Heart right ventricle (tissue), 16 donors: ENCODE results near the gene ZNFX1. TPM values are rescaled to one million over a fixed set of nuclear protein-coding genes. Genes with fewer than 3 reads are reported as not detected.

Experiments used
- ATAC-seq, 8 donors: fragments of 200-7000 bp; cut with Tn5 transposase; one replicate each; pipeline ENCODE4 v1.9.1; 2020; ENCODE audit warnings: mild to moderate bottlenecking in 8 of 8, moderate library complexity in 8 of 8, moderate number of reproducible peaks in 1 of 8
- DNase-seq, 2 donors: peaks; one replicate each; pipeline ENCODE4 v3.0.0-alpha.2; 2020
- H3K27ac ChIP-seq, 10 donors: fragments of 200-600 bp; sonication (generic) in 2 of 10; one replicate each; pipeline versions ENCODE4 v1.5.0 to v1.8.0; 2020 to 2022; ENCODE audit warnings: mild to moderate bottlenecking in 3 of 10
- H3K27me3 ChIP-seq, 7 donors: fragments of 200-600 bp; one replicate each; pipeline ENCODE4 v1.8.0; 2021 to 2022; ENCODE audit warnings: mild to moderate bottlenecking in 2 of 7
- H3K36me3 ChIP-seq, 9 donors: fragments of 200-600 bp; sonication (generic) in 1 of 9; one replicate each; pipeline versions ENCODE4 v1.5.0 to v1.8.0; 2020 to 2022; ENCODE audit warnings: mild to moderate bottlenecking in 2 of 9
- H3K4me1 ChIP-seq, 9 donors: fragments of 200-600 bp; sonication (generic) in 1 of 9; one replicate each; pipeline versions ENCODE4 v1.5.0 to v1.8.0; 2020 to 2022; ENCODE audit warnings: mild to moderate bottlenecking in 4 of 9
- H3K4me3 ChIP-seq, 10 donors: fragments of 200-600 bp; sonication (generic) in 2 of 10; one replicate each; pipeline versions ENCODE4 v1.5.0 to v1.8.0; 2020 to 2022; ENCODE audit warnings: mild to moderate bottlenecking in 7 of 10, moderate library complexity in 2 of 10
- H3K9me3 ChIP-seq, 11 donors: fragments of 200-600 bp in 10 of 11; sonication (generic) in 2 of 11; one replicate each; pipeline versions ENCODE4 v1.5.0 to v1.8.0; 2013 to 2022; ENCODE audit warnings: mild to moderate bottlenecking in 2 of 11, control low read depth in 1 of 11, moderate library complexity in 1 of 11
- CTCF ChIP-seq, 9 donors: fragments of 200-600 bp; sonication (generic) in 2 of 9; IDR thresholded peaks; one replicate each; pipeline versions ENCODE4 v1.5.0 to v1.8.0; 2021 to 2022; ENCODE audit warnings: antibody characterized with exemption in 9 of 9, mild to moderate bottlenecking in 5 of 9, moderate library complexity in 1 of 9
- WGBS, 2 donors: extraction: QIAGEN DNeasy Blood & Tissue Kit; methylation state at CpG; one replicate each; pipeline ENCODE4 v1.1.7; 2013; ENCODE audit warnings: inconsistent platforms in 1 of 2; 5-methylcytosine and 5-hydroxymethylcytosine counted together
- intact Hi-C, 10 donors: fragments of 100-400 bp; cut with DNase I; formaldehyde crosslinking; loops; one replicate each; pipeline versions ENCODE4 v1.11.1 to v1.14.2; 2022
- long read RNA-seq, 3 donors: library from polyadenylated mRNA; unstranded; transcript quantifications; one replicate each; pipeline ENCODE4 v2.0.0, GENCODE V29; 2020 to 2021
- polyA plus RNA-seq, 2 donors: library from polyadenylated mRNA; stranded (reverse); fragments of 200-250 nt; gene quantifications; one replicate each; pipeline ENCODE4 v1.2.3, GENCODE V29; 2013
- total RNA-seq, 10 donors: library from RNA; stranded (reverse); fragmentation: NEBNext Ultra II Directional in 3 of 10; extraction: Animal tissue kit (Norgen Biotek cat#: 25700) in 3 of 10; gene quantifications; one replicate each; pipeline versions ENCODE4 v1.2.1 to v1.2.4, GENCODE V29; 2021 to 2023
- donor health status: Arrhythmogenic right ventricular cardiomyopathy.
- donor health status: ischemic (EF 13 %, LVEDD 7.1; RV severe dilation, severe dysfunction).
- donor health status: healthy with polysubstance abuse.
- donor health status: DM: no; HTN: yes; CAD: no.
- donor health status: DM: no; HTN: no; CAD: no.
- donor health status: ischemic (EF 25% LVEDD 6.9; RV normal size, moderate dysfunction).
- donor health status: ischemic (EF 25% LVEDD 5.7; RV mildly dilated, moderate dysfunction).
- donor health status: healthy.
- donor health status: DM: yes; HTN: yes; CAD: no.
- donor health status: Ischemic cardiomyopathy.
- donor health status: ischemic (EF 35%, LVEDD 5.7; RV mildly dilated, moderate dysfunction).
- donor health status: nonischemic (EF 11% LVEDD 7.7; RV severe dilation, severe dysfunction).
- donor health status: DM: yes; HTN: yes; CAD: no.
- donor health status: PGD.
- donor health status: ischemic (EF 29% LVEDD 5.4; RV normal size, mild dysfunction).
- donor health status: nonischemic (EF 23%, LVEDD 6.1; RV moderate dilation, normal function).

Gene ZNFX1
- total RNA-seq (10 to 100 TPM; 18.9 to 49.5 (median 24.8) TPM), polyA plus RNA-seq (1 to 10 TPM; 7.8 to 8.5 TPM)
- long read RNA-seq, donor 1, partial matches to known transcripts: 60 of 71 reads
- long read RNA-seq, donor 1, other reads (novel, unspliced or antisense): 11 of 71 reads
- long read RNA-seq, donor 2, full-length matches to known transcripts: 2 of 64 reads
- long read RNA-seq, donor 2, partial matches to known transcripts: 51 of 64 reads
- long read RNA-seq, donor 2, other reads (novel, unspliced or antisense): 11 of 64 reads
- long read RNA-seq, donor 3, full-length matches to known transcripts: 1 of 135 reads
- long read RNA-seq, donor 3, partial matches to known transcripts: 120 of 135 reads
- long read RNA-seq, donor 3, other reads (novel, unspliced or antisense): 14 of 135 reads

- H3K36me3 ChIP-seq: peaks cover 7 to 70% (median 59%) of the 10 kb centered on the region in 9 donors
- H3K4me1 ChIP-seq: peaks cover 2 to 78% (median 69%) of the 10 kb centered on the region in 9 donors
- peaks cover 0 to 39% (median 8%) of the 10 kb centered on the region in 11 donors for H3K9me3 ChIP-seq
- intact Hi-C loops: loop anchor here in 3 of 10 donors (1.0 to 5.0 kb wide), 2 partner anchors 90 to 91 kb away; partner anchors contain the start of gene STAU1 (in 3 of the 3)
- ATAC-seq (peak; percentile 92 to 98 (median 96)), DNase-seq (peak; percentile 99)
- H3K27ac ChIP-seq: peak within 1 kb of the TSS; percentile 87 to 99 (median 97)
- 0 to 1% methylated on average over 74 to 79 of the region's 80 CpGs for WGBS, 2 donors
- H3K4me3 ChIP-seq: peak within 1 kb of the TSS; percentile 70 to 92 (median 86)
- H3K27me3 ChIP-seq: no peaks in the 10 kb centered on the region
- peak in 3 of 9 donors; percentile 23 to 27 (median 23) for TF ChIP-seq CTCF (IDR thresholded peaks at IDR 0.05)
Observed at GRCh38 chr20:49278036-49278817, at the start of gene ZNFX1. Gene ZNFX1, minus strand, starts transcription at chr20:49278057. Its CDS starts 2,218 bp downstream, at chr20:49275839.

GRCh38 chr20:49326026-49326425 is 48.2 kb upstream of the ZNFX1 start:
- no peak for ATAC-seq
- peaks cover 0 to 60% (median 26%) of the 10 kb centered on the region in 7 donors for H3K27me3 ChIP-seq
- intact Hi-C loops: no loop called here
- TF ChIP-seq CTCF (IDR thresholded peaks at IDR 0.05): no peak
- peaks cover 0 to 12% (median 0%) of the 10 kb centered on the region in 9 donors for H3K4me1 ChIP-seq
- H3K36me3 ChIP-seq: no peaks in the 10 kb centered on the region
- WGBS, 2 donors: 45 to 48% methylated on average over 10 of the region's 10 CpGs
- H3K9me3 ChIP-seq: no peaks in the 10 kb centered on the region
- H3K4me3 ChIP-seq: no peak overlapping the region
- no peak overlapping the region for H3K27ac ChIP-seq
- DNase-seq: no peak

- H3K27me3 ChIP-seq: peaks cover 0 to 67% (median 41%) of the 10 kb centered on the region in 7 donors
- H3K36me3 ChIP-seq: no peaks in the 10 kb centered on the region
- peaks cover 0 to 14% (median 2%) of the 10 kb centered on the region in 9 donors for H3K4me1 ChIP-seq
- intact Hi-C loops: loop anchor here in 2 of 10 donors (5.0 kb wide), 1 partner anchor 77 kb away; no protein-coding TSS in a partner anchor
- ATAC-seq (no peak), DNase-seq (no peak)
- no peaks in the 10 kb centered on the region for H3K9me3 ChIP-seq
- H3K4me3 ChIP-seq: no peak overlapping the region
- peak overlapping the region in 1 of 10 donors; percentile 61 for H3K27ac ChIP-seq
- 78 to 81% methylated on average over 5 of the region's 5 CpGs for WGBS, 2 donors
- TF ChIP-seq CTCF (IDR thresholded peaks at IDR 0.05): no peak
Observed at GRCh38 chr20:49324306-49324705, 46.4 kb upstream of the ZNFX1 start.

GRCh38 chr20:49323622-49324238 is 45.9 kb upstream of the ZNFX1 start:
- DNase-seq: no peak
- intact Hi-C loops: loop anchor here in 2 of 10 donors (5.0 kb wide), 1 partner anchor 76 kb away; no protein-coding TSS in a partner anchor
- no peaks in the 10 kb centered on the region for H3K9me3 ChIP-seq
- H3K27ac ChIP-seq: peak overlapping the region in 1 of 10 donors; percentile 61
- H3K4me1 ChIP-seq: peaks cover 3 to 20% (median 8%) of the 10 kb centered on the region in 9 donors
- H3K27me3 ChIP-seq: peaks cover 0 to 67% (median 41%) of the 10 kb centered on the region in 7 donors
- ATAC-seq: peak; percentile 12 to 71 (median 52)
- H3K4me3 ChIP-seq: no peak overlapping the region
- H3K36me3 ChIP-seq: no peaks in the 10 kb centered on the region
- WGBS, 2 donors: 65% methylated on average over 9 of the region's 9 CpGs
- TF ChIP-seq CTCF (IDR thresholded peaks at IDR 0.05): peak in 5 of 9 donors; percentile 21 to 44 (median 33)
